MM.1S (cell line): Measurements from ENCODE around the gene GATB.

Experiments used
- DNase-seq: peaks from one replicate; pipeline ENCODE4 v3.0.0-alpha.2; 2015
- H2AFZ ChIP-seq: fragments of 300-600 bp; sonication (generic); 2 replicates; pipeline ENCODE4 v1.6.0; 2016; ENCODE audit warnings: antibody characterized with exemption, low read length
- H3F3A ChIP-seq: fragments of 300-600 bp; sonication (generic); 2 replicates; pipeline ENCODE4 v1.6.1; 2016; ENCODE audit warnings: mild to moderate bottlenecking, antibody characterized with exemption, low read length, moderate library complexity, mixed read lengths; ENCODE audit not compliant: insufficient read depth
- H3K27ac ChIP-seq: fragments of 300-600 bp; sonication (generic); 2 replicates; pipeline ENCODE4 v1.5.1; 2016; ENCODE audit warnings: mild to moderate bottlenecking, low read length
- H3K27me3 ChIP-seq: fragments of 300-600 bp; sonication (generic); replicated peaks from 2 replicates; pipeline ENCODE4 v1.6.0; 2016; ENCODE audit warnings: low read length; ENCODE audit not compliant: insufficient read depth
- H3K36me3 ChIP-seq: fragments of 300-600 bp; sonication (generic); replicated peaks from 2 replicates; pipeline ENCODE4 v1.6.1; 2016; ENCODE audit warnings: mild to moderate bottlenecking, low read length, mixed read lengths; ENCODE audit not compliant: insufficient read depth
- H3K4me1 ChIP-seq: fragments of 300-600 bp; sonication (generic); 2 replicates; pipeline ENCODE4 v1.6.1; 2016; ENCODE audit warnings: low read length, mixed read lengths
- H3K4me2 ChIP-seq: fragments of 300-600 bp; sonication (generic); 2 replicates; pipeline ENCODE4 v1.6.0; 2016; ENCODE audit warnings: low read depth, low read length
- H3K4me3 ChIP-seq: fragments of 300-600 bp; sonication (generic); 2 replicates; pipeline ENCODE4 v1.5.1; 2016; ENCODE audit warnings: low read length, mixed read lengths
- H3K79me2 ChIP-seq: fragments of 300-600 bp; sonication (generic); 2 replicates; pipeline ENCODE4 v1.6.1; 2016; ENCODE audit warnings: mixed run types, low read length, mixed read lengths
- H3K9ac ChIP-seq: fragments of 300-600 bp; sonication (generic); 2 replicates; pipeline ENCODE4 v1.6.1; 2016; ENCODE audit warnings: low read length, mixed read lengths
- H3K9me2 ChIP-seq: fragments of 300-600 bp; sonication (generic); replicated peaks from 2 replicates; pipeline ENCODE4 v1.6.1; 2016; ENCODE audit warnings: mild to moderate bottlenecking, low read length, mixed read lengths; ENCODE audit not compliant: insufficient read depth
- H3K9me3 ChIP-seq: fragments of 300-600 bp; sonication (generic); replicated peaks from 2 replicates; pipeline ENCODE4 v1.6.1; 2016; ENCODE audit warnings: mild to moderate bottlenecking, low read length, mixed read lengths; ENCODE audit not compliant: insufficient read depth
- H4K20me1 ChIP-seq: fragments of 300-600 bp; sonication (generic); 2 replicates; pipeline ENCODE4 v1.6.1; 2016; ENCODE audit warnings: mild to moderate bottlenecking, low read length, moderate library complexity, mixed read lengths; ENCODE audit not compliant: insufficient read depth
- EZH2 ChIP-seq: fragments of 300-600 bp; sonication (generic); optimal IDR thresholded peaks from 2 replicates; pipeline ENCODE3; 2017; ENCODE audit warnings: low read depth, mild to moderate bottlenecking, antibody characterized with exemption, low read length, mixed read lengths
- EZH2phosphoT487 ChIP-seq: fragments of 300-600 bp; sonication (generic); IDR thresholded peaks from 2 replicates; pipeline ENCODE4 v1.6.1; 2018; ENCODE audit warnings: antibody characterized with exemption, low read length
- TF ChIP-seq, protein P1 (sequence below): fragments of 300-600 bp; sonication (generic); IDR thresholded peaks from 2 replicates; pipeline ENCODE4 v1.5.1; 2016; ENCODE audit warnings: antibody characterized with exemption, low read length, mixed read lengths

Gene GATB

DNA sequence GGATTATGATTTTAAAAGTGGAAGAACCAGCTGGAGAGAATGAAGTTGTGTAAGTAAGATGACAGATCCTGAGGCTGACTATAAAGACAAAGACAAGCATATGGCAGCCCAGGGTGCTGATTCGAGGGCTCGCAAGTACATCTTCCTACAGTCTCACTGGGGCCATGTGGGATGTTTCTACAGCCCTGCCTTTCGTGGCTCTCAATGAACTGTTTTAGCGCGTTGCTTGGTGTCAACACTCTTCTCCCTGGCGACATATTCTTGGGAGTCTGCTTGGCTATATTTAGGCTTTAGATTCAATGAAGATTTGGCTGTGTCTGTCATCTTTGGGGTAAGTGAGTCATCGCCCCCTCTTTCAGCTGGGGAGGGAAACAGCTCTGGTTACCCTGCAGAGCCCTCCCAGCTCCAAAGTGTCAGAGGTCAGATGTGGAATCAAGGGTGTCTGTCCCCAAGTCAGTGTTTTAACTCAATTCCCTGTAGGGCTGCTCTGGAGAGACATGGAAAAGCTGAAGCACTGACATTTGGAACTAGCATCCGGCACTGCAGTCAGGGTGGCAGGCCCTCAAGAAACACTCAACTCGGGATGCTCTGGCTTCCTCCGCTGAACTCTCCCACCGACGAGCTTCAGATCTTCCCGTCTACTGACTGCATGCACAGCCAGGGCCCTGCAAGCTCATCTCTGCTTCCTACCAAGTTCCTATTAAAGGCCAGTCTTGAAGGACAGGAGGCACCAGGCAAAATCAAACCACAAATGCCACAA lies 65.7 kb downstream of the GATB start:
- no peaks in the 10 kb centered on the region for H3K9me2 ChIP-seq
- no peaks in the 10 kb centered on the region for H3K9me3 ChIP-seq
- no peaks in the 10 kb centered on the region for H3K4me1 ChIP-seq
- H3K9ac ChIP-seq, result no peak overlapping the region
- no peak overlapping the region for H2AFZ ChIP-seq
- H3K4me2 ChIP-seq, result no peak overlapping the region
- H3K4me3 ChIP-seq, result no peak overlapping the region
- H4K20me1 ChIP-seq, result no peaks in the 10 kb centered on the region
- H3F3A ChIP-seq, result no peaks in the 10 kb centered on the region
- H3K36me3 ChIP-seq, result no peaks in the 10 kb centered on the region
- H3K79me2 ChIP-seq, result no peaks in the 10 kb centered on the region
- no peaks in the 10 kb centered on the region for H3K27me3 ChIP-seq
- DNase-seq, result no peak
- H3K27ac ChIP-seq, result no peak overlapping the region
- no peak for TF ChIP-seq EZH2phosphoT487
- TF ChIP-seq, protein P1, sequence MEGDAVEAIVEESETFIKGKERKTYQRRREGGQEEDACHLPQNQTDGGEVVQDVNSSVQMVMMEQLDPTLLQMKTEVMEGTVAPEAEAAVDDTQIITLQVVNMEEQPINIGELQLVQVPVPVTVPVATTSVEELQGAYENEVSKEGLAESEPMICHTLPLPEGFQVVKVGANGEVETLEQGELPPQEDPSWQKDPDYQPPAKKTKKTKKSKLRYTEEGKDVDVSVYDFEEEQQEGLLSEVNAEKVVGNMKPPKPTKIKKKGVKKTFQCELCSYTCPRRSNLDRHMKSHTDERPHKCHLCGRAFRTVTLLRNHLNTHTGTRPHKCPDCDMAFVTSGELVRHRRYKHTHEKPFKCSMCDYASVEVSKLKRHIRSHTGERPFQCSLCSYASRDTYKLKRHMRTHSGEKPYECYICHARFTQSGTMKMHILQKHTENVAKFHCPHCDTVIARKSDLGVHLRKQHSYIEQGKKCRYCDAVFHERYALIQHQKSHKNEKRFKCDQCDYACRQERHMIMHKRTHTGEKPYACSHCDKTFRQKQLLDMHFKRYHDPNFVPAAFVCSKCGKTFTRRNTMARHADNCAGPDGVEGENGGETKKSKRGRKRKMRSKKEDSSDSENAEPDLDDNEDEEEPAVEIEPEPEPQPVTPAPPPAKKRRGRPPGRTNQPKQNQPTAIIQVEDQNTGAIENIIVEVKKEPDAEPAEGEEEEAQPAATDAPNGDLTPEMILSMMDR, result no peak
- TF ChIP-seq EZH2, result no peak

DNA sequence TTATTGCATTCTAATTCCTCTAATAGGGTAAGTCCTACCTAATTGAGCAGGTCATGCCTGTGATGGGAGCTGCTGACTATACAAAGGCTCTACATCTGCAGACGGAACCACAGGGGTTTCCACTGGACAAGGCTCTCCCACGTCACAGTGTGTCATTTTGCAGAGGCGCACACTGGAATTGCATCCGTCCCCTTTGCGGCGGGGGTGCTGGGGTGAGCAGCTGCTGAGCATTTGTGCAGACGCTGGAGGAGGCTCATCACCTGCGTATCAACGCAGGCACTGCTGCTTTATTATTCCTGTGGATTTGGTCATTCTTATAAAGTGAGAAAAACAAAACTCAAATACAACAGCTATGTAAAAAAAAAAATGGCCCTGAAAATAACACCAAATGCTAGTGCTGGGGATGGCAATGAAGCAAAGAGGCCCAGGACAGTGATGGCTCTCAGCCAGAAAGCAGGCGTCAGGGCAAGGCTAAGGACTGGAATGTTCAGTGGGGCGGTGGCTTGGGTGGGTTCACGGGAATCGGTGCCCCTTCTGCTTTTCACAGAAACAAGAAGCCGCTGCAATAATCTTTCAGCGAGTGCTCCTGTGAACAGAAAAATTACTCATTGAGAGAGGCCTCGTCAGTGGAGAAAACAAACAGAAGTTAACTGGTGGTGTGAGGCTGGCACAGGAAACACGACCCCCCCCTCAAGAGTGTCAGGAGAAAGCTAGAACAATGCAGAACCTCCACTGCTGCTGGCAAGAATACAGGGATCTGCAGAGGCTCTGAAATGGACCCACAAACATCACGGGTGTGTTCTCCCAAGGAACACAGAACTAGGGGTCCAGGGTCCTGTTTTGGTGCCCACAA lies 67.8 kb downstream of the GATB start:
- TF ChIP-seq EZH2phosphoT487 (no peak), EZH2 (no peak)
- TF ChIP-seq, protein P1, result no peak
- H3K4me3 ChIP-seq, result no peak overlapping the region
- H3K27me3 ChIP-seq, result no peaks in the 10 kb centered on the region
- H3K27ac ChIP-seq, result no peak overlapping the region
- no peak overlapping the region for H3K4me2 ChIP-seq
- H3K9me3 ChIP-seq, result no peaks in the 10 kb centered on the region
- no peaks in the 10 kb centered on the region for H3K36me3 ChIP-seq
- H3K9me2 ChIP-seq, result no peaks in the 10 kb centered on the region
- no peak for DNase-seq
- H3F3A ChIP-seq, result no peaks in the 10 kb centered on the region
- H3K4me1 ChIP-seq, result peaks cover 16% of the 10 kb centered on the region
- H3K79me2 ChIP-seq, result no peaks in the 10 kb centered on the region
- H2AFZ ChIP-seq, result no peak overlapping the region
- no peaks in the 10 kb centered on the region for H4K20me1 ChIP-seq
- no peak overlapping the region for H3K9ac ChIP-seq

DNA sequence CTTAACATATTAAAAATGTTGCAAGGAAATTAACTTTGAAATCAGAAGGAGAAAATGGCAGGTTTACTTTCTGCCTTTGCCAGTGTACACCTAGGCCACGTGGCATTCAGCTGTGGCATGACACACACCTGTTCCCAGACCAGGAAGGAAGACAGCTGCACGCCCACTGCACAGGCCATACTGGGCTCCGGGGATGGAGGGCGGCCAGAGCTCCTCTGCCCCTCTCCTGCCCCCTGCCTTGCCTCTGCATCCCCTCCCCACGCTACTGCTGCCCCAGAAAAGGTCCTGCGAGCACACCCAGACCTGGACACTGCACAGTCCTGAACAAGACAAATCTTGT lies 68.4 kb downstream of the GATB start:
- H3K27ac ChIP-seq, result no peak overlapping the region
- no peaks in the 10 kb centered on the region for H3K36me3 ChIP-seq
- no peaks in the 10 kb centered on the region for H3K9me2 ChIP-seq
- no peaks in the 10 kb centered on the region for H3K27me3 ChIP-seq
- no peak overlapping the region for H3K4me2 ChIP-seq
- H3K79me2 ChIP-seq, result no peaks in the 10 kb centered on the region
- no peak for DNase-seq
- H3F3A ChIP-seq, result no peaks in the 10 kb centered on the region
- no peaks in the 10 kb centered on the region for H4K20me1 ChIP-seq
- H2AFZ ChIP-seq, result no peak overlapping the region
- no peaks in the 10 kb centered on the region for H3K9me3 ChIP-seq
- H3K4me1 ChIP-seq, result peaks cover 16% of the 10 kb centered on the region
- H3K4me3 ChIP-seq, result no peak overlapping the region
- no peak overlapping the region for H3K9ac ChIP-seq
- TF ChIP-seq EZH2phosphoT487 (no peak), EZH2 (no peak)
- TF ChIP-seq, protein P1, result no peak
